NCI-H187 treated with DMSO at 0.1 percent for 48 hours (cell line): ENCODE measurements around the gene VPS9D1.
"Not testable (repeated sequence)": the region's sequence is repeated elsewhere in the genome, so short reads cannot be mapped to it uniquely, and the experiment has no call there.

Source experiments
- DNase-seq: peaks from one replicate; lab custom pipeline; 2025; lab: John Stamatoyannopoulos, UW

Gene VPS9D1

GRCh38 chr16:89693289-89693731 is 27.4 kb downstream of the VPS9D1 start:
- no peak for DNase-seq

GRCh38 chr16:89691986-89692569 is 28.6 kb downstream of the VPS9D1 start:
- no peak for DNase-seq

GRCh38 chr16:89691231-89691985 is 29.3 kb downstream of the VPS9D1 start:
- DNase-seq, result no peak

- no peak for DNase-seq
Measured at GRCh38 chr16:89690392-89690901, 30.3 kb downstream of the VPS9D1 start.

GRCh38 chr16:89689621-89690020 is 31.1 kb downstream of the VPS9D1 start:
- not testable (repeated sequence) for DNase-seq

- DNase-seq, result no peak
Measured at GRCh38 chr16:89689142-89689541, 31.6 kb downstream of the VPS9D1 start.

- DNase-seq, result no peak
Measured at GRCh38 chr16:89688395-89688794, 32.3 kb downstream of the VPS9D1 start.

- DNase-seq, result no peak
Measured at GRCh38 chr16:89687092-89687940, 33.4 kb downstream of the VPS9D1 start.

- DNase-seq, result no peak
Measured at GRCh38 chr16:89686520-89687091, 34.1 kb downstream of the VPS9D1 start, which contains the start of gene CDK10. Gene CDK10 (plus strand): TSS chr16:89686689. CDS start chr16:89686711, 22 bp downstream.

- DNase-seq, result no peak
Measured at GRCh38 chr16:89685916-89686315, 34.8 kb downstream of the VPS9D1 start.

GRCh38 chr16:89678258-89678657 is 42.4 kb downstream of the VPS9D1 start:
- DNase-seq, result no peak

GRCh38 chr16:89672177-89672941 is 48.3 kb downstream of the VPS9D1 start:
- no peak for DNase-seq

- DNase-seq, result not testable (repeated sequence)
Measured at GRCh38 chr16:89671565-89671964, 49.1 kb downstream of the VPS9D1 start.

- DNase-seq, result no peak
Measured at GRCh38 chr16:89670496-89671431, 49.9 kb downstream of the VPS9D1 start.

GRCh38 chr16:89669755-89670154 is 50.9 kb downstream of the VPS9D1 start:
- no peak for DNase-seq

- DNase-seq, result no peak
Measured at GRCh38 chr16:89668790-89669158, 51.9 kb downstream of the VPS9D1 start.

- DNase-seq, result no peak
Measured at GRCh38 chr16:89667633-89668032, 53.1 kb downstream of the VPS9D1 start.

- not testable (repeated sequence) for DNase-seq
Measured at GRCh38 chr16:89667000-89667399, 53.7 kb downstream of the VPS9D1 start.

GRCh38 chr16:89664238-89664637 is 56.5 kb downstream of the VPS9D1 start:
- DNase-seq, result not testable (repeated sequence)

GRCh38 chr16:89661215-89661614 is 59.5 kb downstream of the VPS9D1 start:
- no peak for DNase-seq
